Nasal cavity respiratory epithelium epithelial cell of viscerocranial mucosa (primary cell): ENCODE data around the gene NXPH1. TPM values are rescaled to one million over a fixed set of nuclear protein-coding genes. Genes with fewer than 3 reads are reported as not detected.

Experiments used
- total RNA-seq: library from RNA; depleted of rRNA; stranded (reverse); fragments of >200 nt; gene quantifications from 2 replicates; pipeline ENCODE4 v1.2.3, GENCODE V29; 2014

Gene NXPH1
- not detected in 2 replicates for total RNA-seq

GRCh38 chr7:8433477-8434289 lies at the start of gene NXPH1:
TSS of gene NXPH1 (plus strand) at chr7:8433609.

Other genes with a start within 250 kb of the NXPH1 start
- gene ICA1, start 171.4 kb upstream of the NXPH1 start, total RNA-seq: 10.6 and 14.0 TPM in 2 replicates